Left cardiac atrium (tissue), 4 donors: ENCODE results near the gene KAZN. TPM values are rescaled to one million over a fixed set of nuclear protein-coding genes. Genes with fewer than 3 reads are reported as not detected.
A peak's percentile ranks its signal among the peaks of the same experiment; 100 is the strongest.

Source experiments
- ATAC-seq, 2 donors: fragments of 200-7000 bp; cut with Tn5 transposase; one replicate each; pipeline ENCODE4 v1.9.1; 2020; ENCODE audit warnings: mild to moderate bottlenecking in 2 of 2, moderate library complexity in 2 of 2
- DNase-seq: peaks from one replicate; pipeline ENCODE4 v3.0.0-alpha.2; 2020
- intact Hi-C, 2 donors: fragments of 100-400 bp; cut with DNase I; formaldehyde crosslinking; loops; one replicate each; pipeline versions ENCODE4 v1.14.1 to v1.15.1; 2022 to 2023
- total RNA-seq, 2 donors: library from RNA; stranded (reverse); fragmentation: NEBNext Ultra II Directional; extraction: Animal tissue kit (Norgen Biotek cat#: 25700); gene quantifications; one replicate each; pipeline ENCODE4 v1.2.1, GENCODE V29; 2021
- donor health status: DM: no; HTN: yes; CAD: no.
- donor health status: DM: no; HTN: yes; CAD: no; lungs with severe emphysema.
- donor health status: DM: yes; HTN: yes; CAD: no.
- donor health status: Dilated cardiomyopathy.

KAZN gene
- total RNA-seq, 2 donors from 2014 or later: 12.6 to 15.7 TPM

DNA sequence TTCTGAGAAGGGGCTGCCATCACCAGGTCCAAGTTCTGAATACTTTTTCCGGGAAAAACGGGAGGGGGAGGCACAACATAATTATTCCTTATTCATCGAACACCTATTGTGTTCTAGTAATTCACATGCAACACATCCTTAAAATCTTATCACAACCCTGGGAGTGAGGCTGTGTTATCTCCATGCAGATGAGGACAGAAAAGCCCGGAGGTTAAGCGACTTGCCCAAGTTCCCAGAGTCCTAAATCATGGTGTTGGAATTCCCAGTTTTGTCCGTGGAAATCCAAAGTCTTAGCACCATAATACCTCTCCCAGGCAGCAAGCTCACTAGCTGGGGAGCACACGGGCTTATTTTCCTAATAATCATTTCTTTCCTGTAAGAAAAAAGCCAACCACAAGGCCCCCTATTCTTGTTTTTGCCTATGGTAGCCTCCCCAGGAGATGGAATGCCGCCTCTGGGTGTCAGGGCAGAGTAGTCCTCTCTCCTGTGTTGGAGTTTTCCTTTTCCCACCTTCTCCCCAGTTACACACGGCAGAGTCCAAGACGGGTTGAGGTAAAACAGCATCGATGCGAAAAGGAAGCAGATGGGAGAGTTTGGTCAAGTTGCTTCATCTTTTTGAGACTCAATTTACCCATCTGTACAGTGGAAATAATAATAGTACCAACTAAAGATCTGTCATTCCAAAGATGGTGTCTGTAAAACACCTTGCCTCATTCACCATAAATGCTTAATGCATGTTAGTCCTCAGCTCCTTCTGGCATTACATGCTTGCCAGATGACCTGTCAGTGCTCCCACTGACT is 327.1 kb downstream of the KAZN start:
- intact Hi-C loops: no loop called here
- no peak for ATAC-seq
- no peak for DNase-seq

DNA sequence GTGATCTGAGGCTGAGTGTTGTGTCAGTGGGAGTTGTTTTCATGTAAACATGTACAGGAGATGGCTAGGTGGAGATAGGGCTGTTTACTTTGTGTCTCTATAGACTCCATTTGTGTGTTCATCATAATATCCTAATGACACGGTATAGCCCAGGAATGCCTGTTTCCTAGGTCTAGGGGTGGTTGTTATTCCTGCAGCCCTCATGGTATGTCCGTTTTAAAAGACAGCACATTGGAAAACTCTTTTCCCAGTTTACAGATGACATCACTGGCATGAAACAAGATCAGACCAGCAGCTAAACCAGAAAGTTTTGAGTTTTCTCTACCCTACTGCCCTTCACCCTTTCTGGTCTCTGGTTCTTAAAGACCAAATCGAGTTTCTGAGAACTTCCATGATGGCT is 327.7 kb downstream of the KAZN start:
- DNase-seq (no peak), ATAC-seq (no peak)
- intact Hi-C loops: no loop called here

DNA sequence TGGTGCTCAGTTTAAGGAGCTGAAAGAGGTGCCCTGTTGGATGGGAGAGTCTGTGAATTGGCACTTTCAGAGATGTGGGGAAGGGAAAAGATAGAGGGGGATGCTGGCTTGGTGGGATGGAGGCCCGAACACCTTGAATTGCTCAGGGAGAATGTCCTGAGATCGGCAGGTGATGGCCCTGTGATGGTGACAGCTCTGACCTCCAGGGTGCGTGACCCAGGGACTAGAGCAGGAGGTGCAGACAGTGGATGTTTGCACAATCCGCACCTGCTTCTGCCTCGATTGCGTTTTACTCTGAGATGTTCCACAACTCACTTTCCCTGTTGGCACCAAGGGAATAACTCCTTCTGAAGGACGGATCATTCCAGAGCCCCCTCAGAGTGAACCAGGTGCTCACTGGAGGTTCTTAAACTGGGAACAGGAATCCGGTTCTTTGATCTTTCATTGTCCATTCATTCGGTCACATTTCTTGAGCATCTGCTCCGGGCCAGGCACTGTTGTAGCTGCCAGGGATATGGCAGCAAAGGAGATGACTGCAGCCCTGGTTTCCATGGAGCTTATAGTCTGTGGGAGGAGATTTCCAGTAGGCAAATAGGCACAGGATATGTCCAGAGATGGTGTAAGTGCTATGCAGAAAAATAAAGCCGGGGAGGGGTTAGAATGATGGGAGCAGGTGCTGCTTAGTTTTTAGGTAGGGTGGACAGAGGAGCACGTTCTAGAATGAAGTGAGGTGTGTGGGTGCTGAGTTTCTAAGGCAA is 328.5 kb downstream of the KAZN start:
- ATAC-seq (no peak), DNase-seq (no peak)
- intact Hi-C loops: no loop called here

DNA sequence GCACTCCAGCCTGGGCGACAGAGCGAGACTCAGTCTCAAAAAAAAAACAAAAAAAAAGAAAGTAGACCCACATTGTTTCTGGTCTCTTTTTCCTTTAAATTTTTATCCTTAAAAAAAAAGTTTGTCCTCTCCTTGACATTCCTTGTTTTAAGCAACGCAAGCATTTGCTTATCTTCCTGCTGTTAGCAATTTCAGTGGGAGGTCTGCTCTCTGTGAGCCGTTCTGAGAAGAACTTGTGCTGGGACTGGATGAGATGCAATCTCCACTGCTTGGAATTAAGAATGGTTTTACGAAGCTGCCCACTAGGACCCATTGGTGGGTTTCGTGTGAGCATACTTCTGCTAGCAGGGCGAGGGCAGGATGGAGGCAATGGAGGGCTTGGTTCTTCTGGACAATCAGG is 329.9 kb downstream of the KAZN start:
- ATAC-seq: no peak
- no peak for DNase-seq
- intact Hi-C loops: no loop called here

DNA sequence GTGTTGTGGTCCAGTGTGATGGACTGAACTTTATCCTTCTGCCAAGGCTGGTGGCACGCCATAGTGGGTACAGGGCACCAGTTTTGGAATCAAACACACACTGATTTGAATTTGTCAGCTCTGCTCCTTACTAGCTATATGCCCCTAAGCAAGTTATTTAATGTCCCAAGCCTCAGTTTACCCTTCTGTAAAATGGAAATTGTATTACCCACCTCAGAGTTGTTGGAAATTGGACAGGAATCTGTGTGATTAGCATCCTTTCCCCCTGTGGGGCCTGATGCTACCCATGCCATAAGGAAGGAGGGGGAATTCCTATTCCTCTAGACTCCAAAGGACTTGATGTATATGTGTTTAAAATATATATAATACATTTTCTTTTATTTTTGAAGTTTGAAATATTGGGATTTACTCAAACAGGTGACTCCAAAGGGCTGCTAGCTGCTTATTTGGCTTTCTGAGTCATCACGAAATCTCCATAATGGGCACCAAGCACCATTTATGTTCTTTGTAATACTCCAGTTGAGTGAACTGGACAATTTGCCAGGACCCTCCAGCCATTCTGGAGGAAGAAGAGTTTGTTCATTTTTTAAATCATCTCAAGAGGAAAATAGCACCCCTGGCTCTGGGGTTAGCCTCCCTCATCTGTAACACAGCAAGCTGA is 330.5 kb downstream of the KAZN start:
- ATAC-seq: no peak
- no peak for DNase-seq
- intact Hi-C loops: no loop called here

DNA sequence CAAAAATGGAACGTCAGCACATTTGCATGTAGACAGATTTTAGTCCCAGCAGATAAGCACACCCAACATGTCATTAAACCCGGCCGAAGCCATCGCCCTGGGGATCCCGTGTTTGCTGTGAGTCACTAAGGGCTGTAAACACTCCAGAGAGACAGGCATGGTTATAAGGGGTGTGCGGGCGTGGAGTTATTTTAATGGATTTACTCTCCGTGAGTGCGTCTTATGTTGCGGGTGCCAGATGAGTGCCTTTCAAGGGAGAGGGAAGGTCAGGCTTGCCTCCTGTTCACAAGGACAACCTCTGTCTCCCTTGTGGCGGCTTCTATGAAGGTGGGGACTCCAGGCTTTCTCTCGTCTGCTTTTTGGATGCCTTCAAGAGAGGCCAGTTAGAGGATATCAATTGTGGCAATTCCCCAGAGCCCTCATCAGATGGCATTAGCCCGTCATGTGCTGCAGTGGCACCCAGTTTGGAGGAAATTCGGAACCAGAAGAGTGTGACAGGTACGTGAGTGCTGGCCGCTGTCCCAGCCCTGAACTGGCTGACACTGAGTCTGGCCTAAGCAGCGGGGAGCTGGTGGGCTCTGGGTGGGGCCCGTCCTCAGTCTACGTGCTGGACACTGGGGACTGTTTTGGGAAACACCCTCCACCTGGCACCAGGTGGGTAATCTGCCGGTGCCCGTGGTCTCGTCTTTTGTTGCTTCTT is 331.2 kb downstream of the KAZN start:
- intact Hi-C loops: no loop called here
- ATAC-seq (peak; percentile 50 to 71), DNase-seq (no peak)

DNA sequence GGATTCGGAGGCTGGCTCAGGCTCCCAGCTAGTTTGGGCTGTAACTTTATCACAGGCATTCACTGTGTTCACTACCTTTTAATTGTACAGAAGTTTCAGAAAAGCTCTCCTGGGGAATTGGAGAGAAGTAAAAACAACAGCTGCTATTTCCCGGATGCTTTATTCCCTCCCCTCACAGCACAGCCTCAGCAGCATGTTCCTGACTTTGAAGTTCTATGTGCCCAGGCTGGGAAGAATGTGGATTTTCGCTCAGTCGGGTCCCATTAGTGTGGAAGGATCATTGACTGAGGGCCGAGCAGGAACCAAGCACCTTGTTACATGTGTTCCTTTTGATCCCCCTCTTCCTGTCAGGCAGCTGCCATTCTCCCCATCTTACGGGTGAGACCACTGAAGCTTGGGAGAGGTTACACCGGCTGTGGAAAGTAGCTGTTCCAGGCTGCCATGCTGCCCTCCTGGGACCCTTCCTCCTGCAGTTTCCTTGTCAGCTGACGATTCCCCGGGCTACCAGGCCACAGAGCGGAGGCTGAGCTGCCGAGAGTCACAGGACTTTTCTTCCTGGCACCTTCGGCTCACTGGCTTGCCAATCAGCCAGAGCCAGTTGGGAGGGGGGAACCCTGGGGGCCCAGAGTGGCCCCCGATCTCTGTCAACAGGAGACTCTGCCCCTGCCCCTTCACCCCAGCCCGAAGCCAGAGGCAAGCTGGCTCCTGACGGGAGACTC is 331.9 kb downstream of the KAZN start:
- intact Hi-C loops: no loop called here
- no peak for DNase-seq
- ATAC-seq: peak in 1 of 2 donors; percentile 20

DNA sequence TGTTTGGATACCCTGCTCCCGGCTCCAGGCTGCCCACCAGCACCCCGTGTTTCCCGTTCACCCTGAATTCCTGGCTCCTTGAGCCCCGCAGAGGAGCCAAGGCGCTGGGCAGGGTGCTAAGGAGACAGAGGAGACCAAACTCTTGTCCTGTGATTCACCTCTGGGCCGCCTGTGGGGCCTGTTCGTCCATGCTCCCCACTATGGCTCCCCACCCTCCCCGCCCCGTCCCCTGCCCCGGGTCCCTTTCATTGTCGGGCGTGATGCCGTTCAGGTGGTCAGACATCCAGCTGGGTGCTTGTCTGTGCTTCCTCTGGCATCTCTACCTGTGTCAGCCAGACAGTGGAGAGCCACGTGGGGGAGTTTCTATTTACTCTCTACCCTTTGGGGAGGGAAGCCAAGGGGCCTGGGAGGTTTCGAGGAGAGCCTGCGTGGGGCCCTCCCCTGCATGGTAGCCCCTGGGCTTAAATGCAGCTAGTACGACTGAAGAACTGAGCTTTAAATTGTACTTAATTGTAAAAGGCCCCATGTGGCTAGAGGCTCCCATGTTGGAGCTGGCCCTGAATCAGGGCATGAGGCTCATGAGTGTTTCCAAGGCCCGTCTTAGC is 333.7 kb downstream of the KAZN start:
- intact Hi-C loops: no loop called here
- DNase-seq: no peak
- ATAC-seq: no peak

DNA sequence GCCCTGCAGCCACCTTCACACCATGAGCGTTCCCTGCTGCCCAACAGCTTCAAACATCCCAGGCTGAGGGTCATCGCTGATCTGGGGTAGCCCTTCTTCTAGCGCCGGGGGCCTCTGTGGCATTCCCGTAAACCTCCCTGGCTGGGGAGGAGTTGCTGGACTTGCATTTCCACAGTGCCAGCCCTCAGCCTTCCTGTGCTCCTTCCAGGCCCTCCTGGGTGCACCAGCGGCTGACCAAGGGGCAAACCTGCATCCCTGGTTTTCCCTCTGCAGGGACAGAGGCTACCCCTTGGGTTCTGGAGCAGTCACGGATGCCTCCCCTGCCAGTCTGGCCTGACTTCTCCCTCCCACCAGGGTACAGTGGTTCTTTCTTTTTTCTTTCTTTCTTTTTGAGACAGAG is 336.4 kb downstream of the KAZN start:
- ATAC-seq (no peak), DNase-seq (no peak)
- intact Hi-C loops: no loop called here

DNA sequence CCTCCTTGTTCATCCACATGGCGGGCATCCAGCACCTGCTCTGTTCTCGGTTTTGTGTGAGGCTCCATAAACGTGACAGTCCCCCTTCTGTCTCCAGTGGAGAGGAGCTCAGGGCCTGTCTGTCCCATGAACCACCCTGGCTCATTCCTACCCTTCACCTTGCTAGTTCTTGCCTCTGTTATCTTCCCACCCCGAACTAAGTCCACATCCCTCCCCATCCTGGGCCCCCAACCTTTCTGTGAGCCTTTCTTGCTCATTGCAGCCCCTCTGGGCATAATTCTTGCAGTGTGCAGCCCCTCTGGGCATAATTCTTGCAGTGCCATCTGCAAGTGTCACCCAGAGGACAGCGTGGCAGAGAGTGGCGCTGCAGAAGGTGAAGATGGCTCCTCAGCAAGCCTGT is 338.3 kb downstream of the KAZN start:
- no peak for ATAC-seq
- intact Hi-C loops: no loop called here
- no peak for DNase-seq

DNA sequence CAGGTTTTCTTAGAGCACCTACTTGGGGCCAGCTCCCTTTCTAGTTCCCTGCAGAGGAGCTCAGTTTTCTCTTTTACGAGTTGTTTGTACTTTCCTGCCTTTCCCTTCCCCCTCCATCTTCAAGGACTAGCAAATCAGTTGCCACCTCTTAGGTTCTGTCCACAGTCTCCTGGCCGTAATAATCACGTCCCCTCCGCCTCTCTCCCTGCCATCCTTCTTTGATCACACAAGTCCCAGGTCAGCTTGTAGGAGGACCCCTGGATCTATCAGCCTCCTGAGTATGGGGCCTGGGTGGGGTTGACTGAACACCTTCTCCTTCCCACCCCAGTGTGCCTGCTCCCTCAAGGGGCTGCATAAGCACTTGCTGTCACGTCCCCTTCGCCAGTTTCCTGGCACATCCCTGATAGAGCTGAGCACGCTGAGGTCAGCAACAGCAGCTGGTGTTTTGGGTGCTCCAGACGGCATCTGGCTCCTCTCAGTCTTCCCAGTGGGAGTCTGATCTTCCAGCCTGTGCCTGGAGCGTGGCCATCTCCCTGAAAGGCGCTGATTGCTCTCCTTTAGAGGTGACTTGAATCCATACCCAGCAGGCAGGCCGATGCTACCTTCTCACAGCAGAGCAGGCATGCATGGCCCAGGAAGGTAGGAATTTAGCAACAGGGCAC is 338.9 kb downstream of the KAZN start:
- intact Hi-C loops: no loop called here
- DNase-seq (no peak), ATAC-seq (no peak)

DNA sequence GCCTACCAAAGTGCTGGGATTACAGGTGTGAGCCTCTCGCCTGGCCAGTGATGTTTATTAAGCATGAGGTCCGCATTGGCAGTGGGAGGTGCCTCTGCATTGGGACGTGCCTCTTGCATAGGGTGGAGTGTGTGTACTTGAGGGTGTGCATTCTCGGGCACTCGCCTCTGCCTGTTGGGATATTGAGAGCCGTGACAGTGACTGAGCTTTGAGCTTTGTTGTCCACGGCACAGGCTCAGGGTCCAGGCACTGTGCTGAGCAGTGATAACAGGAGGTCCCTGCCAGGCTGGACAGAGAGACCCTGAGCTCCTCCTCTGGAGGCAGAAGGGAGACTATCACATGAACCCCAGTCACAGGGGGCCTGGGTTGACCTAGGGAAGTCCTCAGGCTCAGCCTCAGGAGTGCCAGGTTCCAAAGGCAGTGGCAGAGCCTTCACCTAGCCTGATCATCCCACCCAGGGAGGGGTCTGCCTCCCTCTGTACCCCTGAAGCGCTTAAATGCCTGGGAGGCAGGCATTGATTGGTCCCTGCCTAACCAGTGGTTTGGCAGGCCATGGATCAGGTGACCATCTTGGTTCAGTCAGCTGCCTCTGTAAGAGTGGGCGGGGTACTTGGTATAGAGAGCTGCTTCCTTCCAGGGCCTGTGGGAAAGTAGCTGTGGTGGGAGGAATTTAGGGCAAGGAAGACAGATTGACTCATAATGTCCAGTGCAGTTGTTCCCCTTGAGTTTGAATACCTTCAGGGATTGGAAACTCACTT is 341.2 kb downstream of the KAZN start:
- DNase-seq: no peak
- intact Hi-C loops: no loop called here
- peak in 1 of 2 donors; percentile 27 for ATAC-seq

DNA sequence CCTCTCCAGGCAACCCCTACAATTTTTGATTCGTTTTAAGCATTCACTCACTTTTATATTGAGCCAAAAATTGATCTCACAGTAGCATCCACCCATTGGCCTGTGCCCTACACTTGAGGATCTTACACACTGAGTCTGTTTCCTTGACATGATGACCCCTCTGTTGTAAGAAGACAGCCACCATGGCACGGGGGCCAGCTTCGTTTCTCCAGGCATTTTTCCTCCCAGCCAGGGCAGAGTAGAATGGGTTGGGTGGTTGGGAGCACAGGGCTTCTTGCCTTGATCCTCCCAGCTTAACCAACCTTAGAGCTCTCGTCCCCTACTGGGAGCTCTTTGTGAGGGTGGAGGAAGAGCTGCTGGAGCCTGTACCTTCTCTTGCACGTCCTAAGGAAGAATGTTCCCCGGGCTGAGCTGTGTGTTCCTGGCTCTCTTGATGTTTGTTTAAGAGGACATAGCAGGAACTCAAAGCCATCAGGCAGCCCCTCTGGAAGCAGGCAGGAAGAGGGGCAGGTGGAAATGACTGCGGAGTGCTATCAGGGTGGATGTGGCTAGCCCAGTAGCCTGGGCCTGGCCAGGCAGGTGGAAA is 341.9 kb downstream of the KAZN start:
- ATAC-seq (no peak), DNase-seq (no peak)
- intact Hi-C loops: no loop called here

DNA sequence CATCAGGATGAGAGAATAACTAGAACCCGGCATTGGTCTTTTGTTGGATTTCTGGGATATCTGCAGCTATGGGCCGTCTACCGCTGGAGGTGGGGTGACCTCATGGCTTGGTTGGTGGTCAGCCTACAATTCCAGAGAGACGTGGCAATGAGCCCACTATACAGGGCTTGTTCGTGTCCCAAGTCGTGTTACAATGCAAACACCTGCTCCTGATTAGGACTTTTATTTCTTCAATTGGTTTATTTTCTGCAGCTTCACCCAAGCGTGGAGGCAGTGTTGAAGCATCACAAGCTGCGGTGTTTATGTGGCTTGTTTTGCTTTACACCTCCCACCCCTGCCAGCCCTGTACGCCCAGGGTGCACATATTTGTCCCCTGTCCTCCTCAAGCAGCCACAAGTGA is 343.4 kb downstream of the KAZN start:
- ATAC-seq (no peak), DNase-seq (no peak)
- intact Hi-C loops: no loop called here

DNA sequence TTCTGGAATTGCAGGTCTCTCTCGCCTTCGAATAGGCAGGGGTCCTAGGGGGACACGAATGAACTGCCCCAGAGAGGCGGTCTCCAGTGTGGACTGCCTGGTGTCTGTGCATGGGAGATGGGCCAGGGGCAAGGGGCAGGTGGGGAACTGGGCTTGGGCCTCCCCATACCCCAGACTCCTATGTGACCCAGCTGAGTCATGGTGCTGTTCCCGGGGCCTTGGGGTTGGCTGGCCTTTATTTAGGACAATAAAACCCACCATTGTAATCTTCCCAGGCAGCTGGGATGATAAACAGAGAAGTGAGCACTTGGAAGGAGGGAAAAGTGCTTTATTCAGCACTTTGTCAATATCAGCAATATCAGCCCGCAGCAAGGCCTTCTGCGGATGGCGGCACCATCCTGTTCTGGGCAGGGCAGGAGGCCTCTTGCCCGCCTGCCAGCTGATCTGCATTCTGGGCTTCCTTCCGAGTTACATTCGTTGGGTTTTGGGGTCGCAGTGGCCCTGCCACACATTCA is 346.0 kb downstream of the KAZN start:
- no peak for DNase-seq
- ATAC-seq: no peak
- intact Hi-C loops: no loop called here

DNA sequence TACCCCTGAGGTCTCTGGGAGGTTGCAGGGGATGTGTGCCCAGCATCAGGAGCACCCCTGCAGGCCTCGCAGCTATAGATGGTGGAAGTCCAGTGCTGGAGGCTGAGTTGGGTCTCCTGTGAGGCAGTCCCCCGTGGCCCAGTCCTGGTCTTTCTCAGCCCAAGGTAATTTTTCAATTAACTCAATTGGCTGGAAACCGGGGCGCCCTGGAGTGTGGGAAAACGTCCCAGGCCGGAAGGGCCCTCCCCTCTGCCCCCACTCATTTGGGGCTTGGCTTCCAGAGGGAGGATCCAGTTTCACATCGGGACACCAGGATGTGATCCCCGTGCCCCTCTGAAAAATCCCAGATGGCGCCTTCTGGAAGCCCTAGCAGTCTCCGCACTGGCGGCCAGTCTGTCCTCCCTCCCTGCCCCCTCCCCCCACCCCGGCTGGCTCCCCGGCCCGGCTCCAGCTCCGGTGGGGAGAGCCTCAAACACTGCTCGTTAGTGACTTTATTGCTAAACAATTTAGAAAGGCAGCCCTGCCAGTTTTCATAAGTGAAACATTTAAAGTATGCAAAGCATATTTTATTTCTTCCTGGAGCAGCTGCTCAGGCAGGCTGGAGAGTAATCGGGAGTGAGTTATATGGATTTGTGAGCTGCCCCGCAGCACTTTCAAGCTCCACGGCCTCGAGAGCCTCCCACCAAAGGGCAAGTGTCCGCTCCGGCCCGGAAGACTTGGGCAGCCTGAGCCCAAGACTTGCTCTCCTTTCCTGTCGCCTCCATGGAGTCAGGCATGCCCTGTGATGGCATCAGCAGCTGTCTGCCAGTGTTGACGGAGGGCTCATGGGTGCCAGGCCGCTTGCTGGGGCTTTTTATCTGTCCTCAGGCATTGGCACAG is 346.9 kb downstream of the KAZN start:
- ATAC-seq (peak; percentile 74 to 79), DNase-seq (peak; percentile 55)
- intact Hi-C loops: no loop called here
